Measurements from ENCODE around the gene CAMK1D.
"Not testable (repeated sequence)": the region's sequence is repeated elsewhere in the genome, so short reads cannot be mapped to it uniquely, and the experiment has no call there.

CAMK1D gene

GRCh38 chr10:12730809-12731519, 381.6 kb downstream of the CAMK1D start:
- DNase-seq: no peak

- DNase-seq: no peak
These were observed 383.9 kb downstream of the CAMK1D start for GRCh38 chr10:12733271-12733670.

- no peak for DNase-seq
These were observed 386.6 kb downstream of the CAMK1D start for GRCh38 chr10:12735843-12736462.

GRCh38 chr10:12740813-12741212, 391.5 kb downstream of the CAMK1D start:
- DNase-seq: no peak

- DNase-seq: no peak
These were observed 392.0 kb downstream of the CAMK1D start for GRCh38 chr10:12741360-12741804.

GRCh38 chr10:12742771-12743170, 393.4 kb downstream of the CAMK1D start:
- DNase-seq: no peak

GRCh38 chr10:12743466-12743865, 394.1 kb downstream of the CAMK1D start:
- DNase-seq: not testable (repeated sequence)

GRCh38 chr10:12743941-12744340, 394.6 kb downstream of the CAMK1D start:
- DNase-seq: no peak

- DNase-seq: no peak
These were observed 398.8 kb downstream of the CAMK1D start for GRCh38 chr10:12748186-12748585.

GRCh38 chr10:12749760-12750478, 400.6 kb downstream of the CAMK1D start:
- no peak for DNase-seq

- DNase-seq: no peak
These were observed 401.3 kb downstream of the CAMK1D start for GRCh38 chr10:12750526-12751201.

GRCh38 chr10:12755075-12755474, 405.7 kb downstream of the CAMK1D start:
- DNase-seq: no peak

- DNase-seq: no peak
These were observed 408.0 kb downstream of the CAMK1D start for GRCh38 chr10:12757351-12757750.

- no peak for DNase-seq
These were observed 408.9 kb downstream of the CAMK1D start for GRCh38 chr10:12758271-12758670.

- no peak for DNase-seq
These were observed 416.9 kb downstream of the CAMK1D start for GRCh38 chr10:12766223-12766622.

- no peak for DNase-seq
These were observed 419.1 kb downstream of the CAMK1D start for GRCh38 chr10:12768156-12769100.

GRCh38 chr10:12769323-12770044, 420.1 kb downstream of the CAMK1D start:
- DNase-seq: no peak

GRCh38 chr10:12771981-12772760, 422.8 kb downstream of the CAMK1D start:
- DNase-seq: no peak

GRCh38 chr10:12772797-12773587, 423.6 kb downstream of the CAMK1D start:
- DNase-seq: no peak
